GM21390 (cell line): Measurements from ENCODE around the gene MAPK1.
"Not testable (repeated sequence)": the region's sequence is repeated elsewhere in the genome, so short reads cannot be mapped to it uniquely, and the experiment has no call there.

Experiments used
- ATAC-seq: cut with Tn5 transposase; IDR thresholded peaks from one replicate; pipeline ENCODE4 v1.9.1; 2021; ENCODE audit not compliant: unreplicated experiment

The MAPK1 gene

GRCh38 chr22:21882754-21883333, 15.4 kb upstream of the MAPK1 start:
- ATAC-seq, result not testable (repeated sequence)

- ATAC-seq, result no peak
Measured at GRCh38 chr22:21881841-21882753, 14.7 kb upstream of the MAPK1 start.

DNA sequence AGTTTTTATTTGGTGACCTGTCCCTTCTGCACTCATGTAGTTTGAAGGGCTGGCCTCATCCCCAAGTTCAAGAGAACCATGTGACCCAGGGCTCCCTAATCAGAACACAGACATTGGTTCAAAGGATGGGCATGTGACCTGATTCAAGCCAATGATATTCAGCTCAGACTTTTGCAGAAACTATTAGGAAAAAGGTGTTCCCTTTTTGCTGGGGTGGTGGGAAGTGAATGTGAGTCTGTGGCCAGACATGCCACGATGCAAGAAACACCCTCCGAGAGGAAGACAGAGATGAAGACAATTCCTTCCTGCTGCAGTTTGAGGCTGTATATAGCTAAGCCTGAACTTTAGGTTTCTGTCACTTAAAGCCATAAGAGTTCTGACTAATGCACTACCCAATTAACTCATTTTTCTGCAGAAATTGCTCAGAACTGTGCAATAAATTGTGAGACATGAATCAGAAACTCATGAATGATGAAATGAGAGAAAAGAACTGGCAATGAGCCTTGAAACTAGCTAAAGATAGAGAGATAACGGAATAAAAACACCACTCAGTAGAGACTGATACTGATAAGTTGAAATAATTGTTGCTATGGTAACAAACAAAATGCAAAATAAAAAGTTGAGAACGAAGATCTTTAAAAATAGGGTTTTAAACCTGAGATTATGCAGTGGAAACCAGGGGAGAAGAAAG, 9.2 kb upstream of the MAPK1 start:
- no peak for ATAC-seq

- not testable (repeated sequence) for ATAC-seq
Measured at GRCh38 chr22:21874953-21875352, 7.5 kb upstream of the MAPK1 start.

DNA sequence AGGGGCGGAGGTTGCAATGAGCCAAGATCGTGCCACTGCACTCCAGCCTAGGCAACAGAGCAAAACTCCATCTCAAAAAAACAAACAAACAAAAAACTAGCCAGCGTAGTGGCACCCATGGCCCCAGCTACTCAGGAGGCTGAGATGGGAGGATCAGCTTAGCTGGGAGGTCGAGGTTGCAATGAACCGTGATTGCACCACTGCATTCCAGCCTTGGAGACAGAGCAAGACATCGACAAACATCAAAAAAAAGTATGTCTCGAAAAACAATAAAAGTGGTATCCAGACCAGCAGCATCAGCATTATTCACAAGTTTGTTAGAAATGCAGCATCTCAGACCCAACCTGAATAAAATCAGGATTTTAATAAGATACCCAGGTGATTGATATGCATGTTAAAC, 6.2 kb upstream of the MAPK1 start:
- no peak for ATAC-seq

- not testable (repeated sequence) for ATAC-seq
Measured at GRCh38 chr22:21872741-21873140, 5.3 kb upstream of the MAPK1 start.

- no peak for ATAC-seq
Measured at GRCh38 chr22:21868651-21869050, 1.2 kb upstream of the MAPK1 start.

- ATAC-seq, result no peak
Measured at GRCh38 chr22:21866833-21867527, 465 bp downstream of the MAPK1 start.

DNA sequence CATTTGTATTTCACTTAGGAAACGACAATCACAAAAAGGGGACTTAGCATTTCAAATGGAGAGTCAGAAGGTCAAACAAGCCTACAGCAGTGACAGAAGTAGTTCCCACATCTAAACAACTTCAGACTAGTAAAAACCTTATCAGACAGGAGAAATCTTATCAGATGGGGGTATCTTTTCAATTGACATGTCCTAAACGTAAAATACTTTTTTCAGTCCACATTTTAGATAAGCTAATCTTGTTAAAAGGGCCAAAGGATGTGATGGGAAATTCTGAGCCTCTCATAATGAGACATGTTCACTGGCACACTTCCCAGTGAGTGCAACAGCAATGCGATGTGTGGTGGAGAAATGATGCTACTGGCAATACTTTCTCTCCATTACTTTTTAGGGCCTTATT, 2.4 kb downstream of the MAPK1 start:
- ATAC-seq, result no peak

- no peak for ATAC-seq
Measured at GRCh38 chr22:21862386-21863245, 4.8 kb downstream of the MAPK1 start.

DNA sequence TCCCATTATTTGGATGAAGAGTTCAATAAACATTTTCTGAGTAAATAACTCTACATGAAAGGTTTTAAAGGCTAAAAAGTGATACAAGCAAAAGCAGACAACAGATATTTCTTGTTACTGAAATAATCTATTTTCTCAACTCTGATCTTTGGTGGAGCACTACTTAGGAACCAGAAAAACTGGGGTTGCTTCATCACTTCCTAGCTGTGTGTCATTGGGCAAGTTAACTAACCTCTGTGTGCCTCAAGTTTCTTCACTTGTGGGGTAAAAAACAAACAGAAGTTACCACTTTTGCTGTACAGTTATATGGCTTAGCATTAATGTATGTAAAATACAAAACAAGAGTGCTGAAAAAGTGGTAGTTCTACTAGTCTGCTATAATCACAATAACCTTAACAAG, 5.6 kb downstream of the MAPK1 start:
- no peak for ATAC-seq

GRCh38 chr22:21861264-21861848, 6.1 kb downstream of the MAPK1 start:
- no peak for ATAC-seq

DNA sequence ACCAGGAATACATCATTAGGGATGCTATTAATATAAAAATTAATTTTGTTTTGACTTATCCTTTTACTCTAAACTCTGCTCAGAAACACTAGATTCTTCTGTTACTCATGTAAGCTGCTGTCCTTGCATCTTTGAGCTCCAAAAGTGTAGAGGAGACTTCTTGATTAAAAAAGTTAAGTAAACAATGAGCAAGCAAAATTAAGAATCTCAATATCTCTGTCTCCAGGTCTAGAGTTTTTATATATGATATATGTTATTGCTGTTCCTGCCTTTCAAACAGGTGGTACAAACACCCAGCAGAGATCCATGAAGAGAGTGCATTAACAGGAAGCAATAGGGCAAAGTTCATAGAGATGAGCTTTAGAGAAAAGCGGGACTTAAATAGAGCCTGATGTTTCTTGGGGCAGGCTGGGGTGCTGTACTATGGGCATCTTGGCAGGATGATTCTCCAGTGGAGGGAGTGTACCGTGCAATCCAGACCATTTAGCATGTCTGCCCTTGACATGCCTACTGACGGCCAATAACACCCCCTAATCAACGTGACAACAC, 6.9 kb downstream of the MAPK1 start:
- ATAC-seq, result no peak

DNA sequence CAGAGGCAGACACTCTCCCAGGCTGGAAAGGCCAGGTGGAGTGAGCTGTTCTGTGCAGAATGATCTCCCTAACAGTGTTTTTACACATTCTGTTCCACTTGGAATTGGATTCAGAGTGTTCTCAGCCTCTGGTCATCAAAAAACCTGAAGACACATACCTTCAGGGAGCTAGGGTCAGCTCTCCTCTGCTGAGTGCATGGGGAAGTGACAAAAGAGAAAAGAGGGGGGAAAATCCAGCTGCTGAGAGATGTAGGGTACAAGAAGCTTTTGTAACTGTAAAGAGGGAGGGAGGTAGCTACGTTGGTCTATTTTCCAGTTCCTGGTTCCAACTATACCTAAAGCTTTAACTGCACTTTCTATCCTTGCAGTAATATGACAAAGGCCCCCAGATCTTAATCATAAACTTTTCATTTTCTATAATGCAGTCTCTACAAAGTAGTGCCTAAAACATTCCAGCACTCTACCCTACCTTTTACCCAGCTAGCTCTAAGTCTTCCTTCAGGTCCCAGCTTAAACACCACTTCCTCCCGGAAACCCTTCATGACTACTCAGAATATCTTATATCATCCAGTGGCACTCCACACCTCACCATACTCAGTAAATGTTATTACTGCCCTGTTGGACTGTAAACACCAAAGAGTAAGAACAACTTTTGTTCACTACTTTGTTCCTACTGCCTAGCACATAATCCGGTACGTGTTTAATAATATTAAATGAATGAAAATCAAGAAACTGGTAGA, 9.2 kb downstream of the MAPK1 start:
- no peak for ATAC-seq

GRCh38 chr22:21857481-21857914, 9.9 kb downstream of the MAPK1 start:
- no peak for ATAC-seq

- no peak for ATAC-seq
Measured at GRCh38 chr22:21856868-21857267, 10.6 kb downstream of the MAPK1 start.

DNA sequence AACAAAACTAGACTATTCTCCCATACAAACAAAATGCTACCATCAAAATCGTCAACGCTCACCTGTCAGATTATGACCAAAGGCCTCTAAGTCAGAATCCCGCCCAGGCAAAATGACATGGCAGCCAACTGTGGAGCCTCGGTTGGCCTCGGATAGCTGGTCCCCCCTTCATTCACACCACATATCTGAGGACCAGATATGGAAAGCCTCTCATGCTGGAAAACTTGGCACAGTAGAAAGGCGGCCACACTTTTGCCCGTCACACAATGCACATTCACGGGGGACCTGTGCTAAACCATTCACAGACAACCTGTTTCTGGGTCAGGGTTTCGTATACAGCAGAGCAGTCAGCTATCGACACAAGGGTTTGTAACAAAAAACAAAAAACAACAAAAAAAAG, 11.2 kb downstream of the MAPK1 start:
- ATAC-seq, result no peak

GRCh38 chr22:21855676-21856075, 11.8 kb downstream of the MAPK1 start:
- ATAC-seq, result no peak

- ATAC-seq, result no peak
Measured at GRCh38 chr22:21850660-21851059, 16.8 kb downstream of the MAPK1 start.
